ENCODE data around the gene GCKR. TPM values are rescaled to one million over a fixed set of nuclear protein-coding genes. Genes with fewer than 3 reads are reported as not detected.
A peak's percentile ranks its signal among the peaks of the same experiment; 100 is the strongest.

Gene GCKR, protein sequence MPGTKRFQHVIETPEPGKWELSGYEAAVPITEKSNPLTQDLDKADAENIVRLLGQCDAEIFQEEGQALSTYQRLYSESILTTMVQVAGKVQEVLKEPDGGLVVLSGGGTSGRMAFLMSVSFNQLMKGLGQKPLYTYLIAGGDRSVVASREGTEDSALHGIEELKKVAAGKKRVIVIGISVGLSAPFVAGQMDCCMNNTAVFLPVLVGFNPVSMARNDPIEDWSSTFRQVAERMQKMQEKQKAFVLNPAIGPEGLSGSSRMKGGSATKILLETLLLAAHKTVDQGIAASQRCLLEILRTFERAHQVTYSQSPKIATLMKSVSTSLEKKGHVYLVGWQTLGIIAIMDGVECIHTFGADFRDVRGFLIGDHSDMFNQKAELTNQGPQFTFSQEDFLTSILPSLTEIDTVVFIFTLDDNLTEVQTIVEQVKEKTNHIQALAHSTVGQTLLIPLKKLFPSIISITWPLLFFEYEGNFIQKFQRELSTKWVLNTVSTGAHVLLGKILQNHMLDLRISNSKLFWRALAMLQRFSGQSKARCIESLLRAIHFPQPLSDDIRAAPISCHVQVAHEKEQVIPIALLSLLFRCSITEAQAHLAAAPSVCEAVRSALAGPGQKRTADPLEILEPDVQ
- not detected in 2 replicates for total RNA-seq
- long read RNA-seq, result 0 reads

DNA sequence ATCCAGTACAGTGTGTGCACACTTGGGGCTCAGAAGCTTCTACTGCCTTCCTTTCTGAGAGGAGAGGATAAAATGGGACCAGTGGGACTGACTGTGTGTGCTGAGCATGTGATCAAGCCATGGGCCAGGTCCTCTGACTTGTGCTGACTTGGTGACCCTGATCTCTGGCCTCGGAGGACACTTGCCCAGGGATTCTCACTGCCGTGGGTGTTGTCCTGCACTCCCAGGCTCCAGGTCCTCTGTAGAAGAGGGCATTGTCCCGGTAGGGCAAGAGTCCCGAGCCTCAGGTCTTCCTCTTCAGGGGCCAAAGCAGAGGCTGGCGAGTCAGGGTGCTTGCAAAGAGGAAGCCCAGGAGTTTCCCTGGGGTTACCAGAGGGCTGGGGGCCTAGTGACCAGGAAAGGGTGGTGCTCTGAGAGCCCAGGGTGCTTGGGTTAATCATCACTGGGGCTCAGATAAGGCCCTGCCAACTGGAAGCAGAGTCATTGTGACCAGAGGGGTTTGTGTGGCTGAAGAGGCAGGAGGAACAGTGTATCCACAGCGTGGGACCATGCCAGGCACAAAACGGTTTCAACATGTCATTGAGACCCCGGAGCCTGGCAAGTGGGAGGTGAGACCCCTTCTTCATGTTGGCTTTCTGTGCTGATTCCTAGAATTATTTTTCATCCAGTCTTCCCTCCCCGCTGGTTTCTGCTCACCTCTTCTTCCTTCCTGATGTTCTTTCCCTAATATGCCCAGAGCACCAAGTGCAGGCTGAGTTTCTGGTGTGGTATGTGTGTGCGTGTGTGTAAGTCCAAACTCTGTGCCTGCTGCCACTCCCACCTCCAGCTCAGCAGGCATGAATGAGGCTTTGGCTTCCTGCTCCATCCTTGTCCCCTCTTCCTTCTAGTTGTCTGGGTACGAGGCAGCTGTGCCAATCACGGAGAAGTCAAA lies at the start of gene GCKR:
TSS of gene GCKR (plus strand) at position 483 of the 931 bp plus-strand sequence. CDS start at position 549, 66 bp downstream.
- no peak for DNase-seq (ENCODE audit: extremely low spot score, unreplicated experiment)
- H3K4me3 Mint-ChIP-seq (ENCODE audit: unreplicated experiment), result peak within 1 kb of the TSS; percentile 83
- TF ChIP-seq, protein P1, sequence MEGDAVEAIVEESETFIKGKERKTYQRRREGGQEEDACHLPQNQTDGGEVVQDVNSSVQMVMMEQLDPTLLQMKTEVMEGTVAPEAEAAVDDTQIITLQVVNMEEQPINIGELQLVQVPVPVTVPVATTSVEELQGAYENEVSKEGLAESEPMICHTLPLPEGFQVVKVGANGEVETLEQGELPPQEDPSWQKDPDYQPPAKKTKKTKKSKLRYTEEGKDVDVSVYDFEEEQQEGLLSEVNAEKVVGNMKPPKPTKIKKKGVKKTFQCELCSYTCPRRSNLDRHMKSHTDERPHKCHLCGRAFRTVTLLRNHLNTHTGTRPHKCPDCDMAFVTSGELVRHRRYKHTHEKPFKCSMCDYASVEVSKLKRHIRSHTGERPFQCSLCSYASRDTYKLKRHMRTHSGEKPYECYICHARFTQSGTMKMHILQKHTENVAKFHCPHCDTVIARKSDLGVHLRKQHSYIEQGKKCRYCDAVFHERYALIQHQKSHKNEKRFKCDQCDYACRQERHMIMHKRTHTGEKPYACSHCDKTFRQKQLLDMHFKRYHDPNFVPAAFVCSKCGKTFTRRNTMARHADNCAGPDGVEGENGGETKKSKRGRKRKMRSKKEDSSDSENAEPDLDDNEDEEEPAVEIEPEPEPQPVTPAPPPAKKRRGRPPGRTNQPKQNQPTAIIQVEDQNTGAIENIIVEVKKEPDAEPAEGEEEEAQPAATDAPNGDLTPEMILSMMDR (IDR thresholded peaks at IDR 0.05), result no peak
- H3K4me1 Mint-ChIP-seq (ENCODE audit: unreplicated experiment), result peaks cover 6% of the 10 kb centered on the region
- H3K27me3 Mint-ChIP-seq (ENCODE audit: unreplicated experiment), result peaks cover 42% of the 10 kb centered on the region
- H3K36me3 Mint-ChIP-seq (ENCODE audit: unreplicated experiment), result no peaks in the 10 kb centered on the region
- H3K27ac Mint-ChIP-seq (ENCODE audit: unreplicated experiment), result no peak within 1 kb of the TSS
- H3K9me3 Mint-ChIP-seq (ENCODE audit: unreplicated experiment), result no peaks in the 10 kb centered on the region

DNA sequence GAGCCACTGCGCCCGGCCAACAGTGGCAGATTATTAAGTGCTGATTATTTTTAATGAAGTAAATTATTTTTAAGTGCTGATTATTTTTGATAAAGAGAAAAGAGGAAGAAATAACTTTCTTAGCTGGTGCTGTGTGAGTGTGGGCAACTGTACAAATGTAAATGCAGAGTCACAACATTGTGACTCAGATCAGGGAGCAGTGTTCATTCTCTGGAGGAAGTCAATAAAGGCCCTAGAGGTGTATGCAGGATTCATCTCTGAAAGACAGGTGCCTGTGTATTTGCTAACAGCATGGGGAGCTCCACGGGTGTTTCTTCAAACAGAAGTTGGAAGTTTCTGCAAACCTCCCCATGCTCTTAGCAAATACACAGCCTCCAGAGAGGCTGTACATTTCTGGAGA lies 48.3 kb upstream of the GCKR start:
- Mint-ChIP-seq H3K27me3 (ENCODE audit: unreplicated experiment) (no peaks in the 10 kb centered on the region), H3K27ac (ENCODE audit: unreplicated experiment) (no peak overlapping the region), H3K9me3 (ENCODE audit: unreplicated experiment) (no peaks in the 10 kb centered on the region), H3K4me1 (ENCODE audit: unreplicated experiment) (no peaks in the 10 kb centered on the region), H3K4me3 (ENCODE audit: unreplicated experiment) (no peak overlapping the region), H3K36me3 (ENCODE audit: unreplicated experiment) (peaks cover 43% of the 10 kb centered on the region)
- TF ChIP-seq, protein P1 (IDR thresholded peaks at IDR 0.05), result no peak
- DNase-seq (ENCODE audit: extremely low spot score, unreplicated experiment), result no peak

DNA sequence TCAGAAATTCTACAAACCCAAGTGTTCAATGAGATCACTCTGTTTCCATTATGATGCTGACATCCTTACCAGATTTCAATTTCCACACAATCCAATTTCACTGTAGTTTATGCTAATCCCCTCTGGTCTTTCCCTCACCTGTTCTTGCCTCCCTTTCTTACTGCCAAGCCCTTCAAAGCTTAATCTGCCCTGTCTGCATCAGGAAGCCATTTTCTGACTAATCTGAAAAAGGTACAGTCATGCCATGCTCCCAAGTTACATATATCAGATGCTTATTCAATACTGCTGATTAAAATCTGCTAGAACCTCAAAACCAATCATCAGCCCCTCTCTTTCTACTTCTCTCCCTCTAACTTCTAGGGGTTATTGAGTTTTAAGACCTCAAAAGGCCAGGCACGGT lies 45.5 kb upstream of the GCKR start:
- no peaks in the 10 kb centered on the region for H3K4me1 Mint-ChIP-seq (ENCODE audit: unreplicated experiment)
- no peaks in the 10 kb centered on the region for H3K27me3 Mint-ChIP-seq (ENCODE audit: unreplicated experiment)
- no peaks in the 10 kb centered on the region for H3K9me3 Mint-ChIP-seq (ENCODE audit: unreplicated experiment)
- no peak overlapping the region for H3K4me3 Mint-ChIP-seq (ENCODE audit: unreplicated experiment)
- no peak for DNase-seq (ENCODE audit: extremely low spot score, unreplicated experiment)
- H3K27ac Mint-ChIP-seq (ENCODE audit: unreplicated experiment), result no peak overlapping the region
- TF ChIP-seq, protein P1 (IDR thresholded peaks at IDR 0.05), result no peak
- H3K36me3 Mint-ChIP-seq (ENCODE audit: unreplicated experiment), result peaks cover 52% of the 10 kb centered on the region

DNA sequence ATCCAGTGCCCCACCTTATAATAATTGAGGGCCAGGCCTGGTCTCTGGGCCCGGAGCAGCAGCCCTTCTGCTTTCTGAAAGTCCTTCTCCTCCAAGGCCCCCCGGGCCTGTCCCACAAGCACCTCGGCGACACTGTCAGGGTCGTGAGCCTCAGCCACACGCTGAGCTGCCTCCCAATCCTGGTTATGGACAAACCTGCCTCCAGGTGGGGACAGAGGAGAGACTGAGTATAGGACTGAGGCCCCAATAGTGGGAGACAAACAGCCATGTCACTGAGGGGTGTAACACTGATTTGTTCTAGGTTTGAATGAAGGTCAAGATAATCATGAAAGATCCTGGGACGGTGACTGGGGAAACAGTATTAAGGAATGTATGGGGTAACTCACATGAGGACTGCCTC lies 42.7 kb upstream of the GCKR start:
- no peak overlapping the region for H3K4me3 Mint-ChIP-seq (ENCODE audit: unreplicated experiment)
- TF ChIP-seq, protein P1 (IDR thresholded peaks at IDR 0.05), result no peak
- H3K27ac Mint-ChIP-seq (ENCODE audit: unreplicated experiment), result no peak overlapping the region
- H3K9me3 Mint-ChIP-seq (ENCODE audit: unreplicated experiment), result no peaks in the 10 kb centered on the region
- no peak for DNase-seq (ENCODE audit: extremely low spot score, unreplicated experiment)
- no peaks in the 10 kb centered on the region for H3K27me3 Mint-ChIP-seq (ENCODE audit: unreplicated experiment)
- H3K36me3 Mint-ChIP-seq (ENCODE audit: unreplicated experiment), result peaks cover 42% of the 10 kb centered on the region
- no peaks in the 10 kb centered on the region for H3K4me1 Mint-ChIP-seq (ENCODE audit: unreplicated experiment)

Data from osteocyte (in vitro differentiated cells).